H9 (cell line): ENCODE results near the gene SCGB3A2. TPM values are rescaled to one million over a fixed set of nuclear protein-coding genes. Genes with fewer than 3 reads are reported as not detected.

ENCODE experiments used
- DNase-seq: peaks from one replicate; pipeline ENCODE4 v3.0.0-alpha.2; 2017
- H2AFZ ChIP-seq: one replicate; pipeline ENCODE4 v1.6.1; 2013; ENCODE audit warnings: mild to moderate bottlenecking, low read length, control low read depth, moderate library complexity
- H2AK5ac ChIP-seq: 2 replicates; pipeline ENCODE4 v1.6.1; 2013; ENCODE audit warnings: low read length, control low read depth, mixed read lengths; ENCODE audit not compliant: insufficient read length
- H2BK120ac ChIP-seq: one replicate; pipeline ENCODE4 v1.6.1; 2013; ENCODE audit warnings: low read depth, mild to moderate bottlenecking, low read length, control low read depth, inconsistent platforms; ENCODE audit not compliant: poor library complexity, severe bottlenecking
- H2BK12ac ChIP-seq: 2 replicates; pipeline ENCODE4 v1.6.1; 2013; ENCODE audit warnings: low read length, control low read depth, mixed read lengths, low read depth; ENCODE audit not compliant: insufficient read length
- H2BK15ac ChIP-seq: 2 replicates; pipeline ENCODE4 v1.6.1; 2013; ENCODE audit warnings: low read depth, low read length, control low read depth
- H2BK20ac ChIP-seq: one replicate; pipeline ENCODE4 v1.6.1; 2013; ENCODE audit warnings: low read depth, mild to moderate bottlenecking, low read length, control low read depth, inconsistent platforms; ENCODE audit not compliant: poor library complexity, severe bottlenecking
- H2BK5ac ChIP-seq: 2 replicates; pipeline ENCODE4 v1.6.1; 2013; ENCODE audit warnings: low read length, control low read depth, mixed read lengths; ENCODE audit not compliant: insufficient read length
- H3K14ac ChIP-seq: 2 replicates; pipeline ENCODE4 v1.6.1; 2013; ENCODE audit warnings: low read length, control low read depth; ENCODE audit not compliant: insufficient read depth
- H3K18ac ChIP-seq: 2 replicates; pipeline ENCODE4 v1.6.1; 2013; ENCODE audit warnings: low read depth, mild to moderate bottlenecking, mixed read lengths, low read length, control low read depth; ENCODE audit not compliant: insufficient read length
- H3K23ac ChIP-seq: 2 replicates; pipeline ENCODE4 v1.6.1; 2013; ENCODE audit warnings: low read length, control low read depth, mixed read lengths, low read depth; ENCODE audit not compliant: insufficient read length
- H3K23me2 ChIP-seq: 2 replicates; pipeline ENCODE4 v1.6.1; 2013; ENCODE audit warnings: low read depth, mild to moderate bottlenecking, mixed read lengths, low read length, control low read depth; ENCODE audit not compliant: insufficient read length, poor library complexity, severe bottlenecking
- H3K27ac ChIP-seq: 2 replicates; pipeline ENCODE4 v1.5.1; 2013; ENCODE audit warnings: low read length, control low read depth, mixed read lengths, low read depth; ENCODE audit not compliant: insufficient read length
- H3K27me3 ChIP-seq: 2 replicates; pipeline ENCODE4 v1.6.1; 2013; ENCODE audit warnings: low read length, control low read depth, inconsistent platforms; ENCODE audit not compliant: insufficient read depth
- H3K4ac ChIP-seq: 2 replicates; pipeline ENCODE4 v1.6.1; 2013; ENCODE audit warnings: low read depth, mild to moderate bottlenecking, control low read depth, inconsistent platforms, low read length, moderate library complexity
- H3K4me1 ChIP-seq: 2 replicates; pipeline ENCODE4 v1.6.1; 2013; ENCODE audit warnings: low read length, control low read depth, inconsistent platforms; ENCODE audit not compliant: insufficient read depth
- H3K4me2 ChIP-seq: 2 replicates; pipeline ENCODE4 v1.6.1; 2013; ENCODE audit warnings: low read length, control low read depth, mixed read lengths; ENCODE audit not compliant: insufficient read length, insufficient read depth
- H3K56ac ChIP-seq: 2 replicates; pipeline ENCODE4 v1.6.1; 2013; ENCODE audit warnings: low read depth, mild to moderate bottlenecking, mixed read lengths, low read length, control low read depth; ENCODE audit not compliant: insufficient read length
- H3K79me1 ChIP-seq: 2 replicates; pipeline ENCODE4 v1.6.1; 2013; ENCODE audit warnings: low read depth, mild to moderate bottlenecking, moderate library complexity, low read length, control low read depth, inconsistent platforms; ENCODE audit not compliant: insufficient read depth, poor library complexity, severe bottlenecking
- H3K79me2 ChIP-seq: 2 replicates; pipeline ENCODE4 v1.6.1; 2013; ENCODE audit warnings: low read length, control low read depth, inconsistent platforms; ENCODE audit not compliant: insufficient read depth
- H3K9ac ChIP-seq: 2 replicates; pipeline ENCODE4 v1.6.1; 2013; ENCODE audit warnings: low read length, control low read depth, mixed read lengths; ENCODE audit not compliant: insufficient read length; ENCODE audit errors: extremely low read depth
- H3K9me3 ChIP-seq: one replicate; pipeline ENCODE4 v1.6.1; 2013; ENCODE audit warnings: low read depth, low read length, inconsistent platforms; ENCODE audit not compliant: control insufficient read depth
- H3T11ph ChIP-seq: one replicate; pipeline ENCODE4 v1.6.1; 2013; ENCODE audit warnings: mild to moderate bottlenecking, low read length, control low read depth, inconsistent platforms
- H4K20me1 ChIP-seq: one replicate; pipeline ENCODE4 v1.6.1; 2013; ENCODE audit not compliant: control insufficient read depth, insufficient read length, insufficient read depth
- H4K5ac ChIP-seq: 2 replicates; pipeline ENCODE4 v1.6.1; 2013; ENCODE audit warnings: low read depth, mild to moderate bottlenecking, mixed read lengths, low read length, control low read depth; ENCODE audit not compliant: insufficient read length
- H4K8ac ChIP-seq: replicated peaks from 2 replicates; pipeline ENCODE4 v1.6.1; 2013; ENCODE audit warnings: low read length, control low read depth, mixed read lengths, low read depth; ENCODE audit not compliant: insufficient read length
- H4K91ac ChIP-seq: 2 replicates; pipeline ENCODE4 v1.6.1; 2013; ENCODE audit warnings: low read depth, mild to moderate bottlenecking, moderate library complexity, mixed read lengths, low read length, control low read depth; ENCODE audit not compliant: insufficient read length
- H3K27ac Mint-ChIP-seq, 3 experiments: 2 replicates in 2 of 3; 3 replicates in 1 of 3; pipeline ENCODE4 v1.8.0; 2020 to 2021; ENCODE audit warnings: mixed read lengths in 3 of 3, mild to moderate bottlenecking in 1 of 3, moderate library complexity in 1 of 3
- H3K27me3 Mint-ChIP-seq: 2 replicates; pipeline ENCODE4 v1.8.0; 2021; ENCODE audit warnings: low read depth, mild to moderate bottlenecking, moderate library complexity, mixed read lengths
- H3K36me3 Mint-ChIP-seq, 3 experiments: 2 replicates in 2 of 3; 3 replicates in 1 of 3; pipeline ENCODE4 v1.8.0; 2020 to 2021; ENCODE audit warnings: low read depth in 3 of 3, mixed read lengths in 3 of 3; ENCODE audit not compliant: insufficient read depth in 1 of 3
- H3K4me1 Mint-ChIP-seq, 2 experiments: 2 replicates each; pipeline ENCODE4 v1.8.0; 2020; ENCODE audit warnings: mixed read lengths in 2 of 2
- H3K4me3 Mint-ChIP-seq, 2 experiments: 2 replicates in 1 of 2; 3 replicates in 1 of 2; pipeline ENCODE4 v1.8.0; 2020 to 2021; ENCODE audit warnings: mild to moderate bottlenecking in 2 of 2, mixed read lengths in 2 of 2, moderate library complexity in 1 of 2
- H3K9me3 Mint-ChIP-seq, 2 experiments: 2 replicates in 1 of 2; 3 replicates in 1 of 2; pipeline ENCODE4 v1.8.0; 2020; ENCODE audit warnings: mild to moderate bottlenecking in 2 of 2, mixed read lengths in 2 of 2, moderate library complexity in 1 of 2
- WGBS: extraction: QIAGEN DNeasy Blood & Tissue Kit; methylation state at CpG from one replicate; pipeline ENCODE4 v1.1.7; 2013; ENCODE audit warnings: missing lambda C conversion rate, low lambda C conversion rate, mixed read lengths; ENCODE audit not compliant: insufficient read length; ENCODE audit errors: extremely low coverage; 5-methylcytosine and 5-hydroxymethylcytosine counted together
- total RNA-seq: library from RNA; stranded (reverse); gene quantifications from 2 replicates; pipeline ENCODE4 v1.2.1, GENCODE V29; 2021
- TF ChIP-seq, protein P1 (sequence below): fragments of 200-600 bp; sonication (generic); conservative IDR thresholded peaks from 3 replicates; pipeline ENCODE4 v1.8.0; 2021; ENCODE audit warnings: antibody characterized with exemption, mild to moderate bottlenecking

SCGB3A2 gene
- total RNA-seq, 1 experiment from 2014 or later: 66.0 TPM

DNA sequence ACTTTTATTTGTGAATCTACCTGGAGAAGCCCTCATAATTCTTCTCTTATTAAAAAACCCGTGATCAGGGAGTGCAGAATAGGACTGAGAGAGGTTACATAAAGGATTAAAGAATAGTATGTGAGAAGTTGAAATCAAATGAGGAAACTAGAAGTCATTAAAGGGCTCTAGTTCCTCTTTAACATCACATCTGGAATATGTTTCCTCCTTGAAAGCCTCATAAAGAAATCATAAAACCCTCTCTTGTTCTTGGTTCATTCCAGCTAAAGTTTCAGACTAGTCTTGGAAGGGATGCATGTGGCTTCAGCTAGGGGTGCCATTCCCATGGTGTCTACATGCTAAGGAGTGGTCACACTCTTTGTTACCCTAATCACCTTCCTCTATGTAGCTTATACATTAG, 33.5 kb downstream of the SCGB3A2 start:
- no peak overlapping the region for H4K8ac ChIP-seq
- no peak overlapping the region for H4K91ac ChIP-seq
- no peak overlapping the region for H2BK15ac ChIP-seq
- Mint-ChIP-seq H3K4me3 (no peak overlapping the region), H3K36me3 (no peaks in the 10 kb centered on the region), H3K27ac (no peak overlapping the region), H3K27me3 (no peaks in the 10 kb centered on the region), H3K9me3 (no peaks in the 10 kb centered on the region), H3K4me1 (peaks cover 3% of the 10 kb centered on the region in 2 experiments)
- no peak overlapping the region for H2AFZ ChIP-seq
- H4K5ac ChIP-seq: no peak overlapping the region
- no peak overlapping the region for H2BK5ac ChIP-seq
- H3K23ac ChIP-seq: no peak overlapping the region
- H3K18ac ChIP-seq: no peak overlapping the region
- whole genome bisulfite sequencing: no CpG with 5 or more reads among the region's 1 CpG
- no peak overlapping the region for H3T11ph ChIP-seq
- no peak overlapping the region for H3K9ac ChIP-seq
- H3K4me1 ChIP-seq: no peaks in the 10 kb centered on the region
- no peaks in the 10 kb centered on the region for H3K79me1 ChIP-seq
- no peaks in the 10 kb centered on the region for H3K27me3 ChIP-seq
- no peak overlapping the region for H3K4ac ChIP-seq
- H3K27ac ChIP-seq: no peak overlapping the region
- no peak overlapping the region for H3K14ac ChIP-seq
- no peak overlapping the region for H3K56ac ChIP-seq
- no peak overlapping the region for H2BK20ac ChIP-seq
- no peak overlapping the region for H2BK12ac ChIP-seq
- no peak overlapping the region for H2AK5ac ChIP-seq
- H3K4me2 ChIP-seq: no peak overlapping the region
- H3K9me3 ChIP-seq: no peaks in the 10 kb centered on the region
- peaks cover 2% of the 10 kb centered on the region for H4K20me1 ChIP-seq
- H2BK120ac ChIP-seq: no peak overlapping the region
- TF ChIP-seq, protein P1, sequence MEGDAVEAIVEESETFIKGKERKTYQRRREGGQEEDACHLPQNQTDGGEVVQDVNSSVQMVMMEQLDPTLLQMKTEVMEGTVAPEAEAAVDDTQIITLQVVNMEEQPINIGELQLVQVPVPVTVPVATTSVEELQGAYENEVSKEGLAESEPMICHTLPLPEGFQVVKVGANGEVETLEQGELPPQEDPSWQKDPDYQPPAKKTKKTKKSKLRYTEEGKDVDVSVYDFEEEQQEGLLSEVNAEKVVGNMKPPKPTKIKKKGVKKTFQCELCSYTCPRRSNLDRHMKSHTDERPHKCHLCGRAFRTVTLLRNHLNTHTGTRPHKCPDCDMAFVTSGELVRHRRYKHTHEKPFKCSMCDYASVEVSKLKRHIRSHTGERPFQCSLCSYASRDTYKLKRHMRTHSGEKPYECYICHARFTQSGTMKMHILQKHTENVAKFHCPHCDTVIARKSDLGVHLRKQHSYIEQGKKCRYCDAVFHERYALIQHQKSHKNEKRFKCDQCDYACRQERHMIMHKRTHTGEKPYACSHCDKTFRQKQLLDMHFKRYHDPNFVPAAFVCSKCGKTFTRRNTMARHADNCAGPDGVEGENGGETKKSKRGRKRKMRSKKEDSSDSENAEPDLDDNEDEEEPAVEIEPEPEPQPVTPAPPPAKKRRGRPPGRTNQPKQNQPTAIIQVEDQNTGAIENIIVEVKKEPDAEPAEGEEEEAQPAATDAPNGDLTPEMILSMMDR: no peak
- no peaks in the 10 kb centered on the region for H3K23me2 ChIP-seq
- no peaks in the 10 kb centered on the region for H3K79me2 ChIP-seq
- DNase-seq: no peak
